Neural cell (in vitro differentiated cells): ENCODE results near the gene HYLS1. TPM values are rescaled to one million over a fixed set of nuclear protein-coding genes. Genes with fewer than 3 reads are reported as not detected.

Experiments
- H2AFZ ChIP-seq: fragments of 200-600, 300-800 bp; sonication (generic), shearing (Covaris generic); 2 replicates; pipeline ENCODE4 v1.6.0; 2014; ENCODE audit warnings: low read depth, mild to moderate bottlenecking, antibody characterized with exemption, low read length, moderate library complexity
- H3F3A ChIP-seq: fragments of 200-600 bp; shearing (Covaris generic); 2 replicates; pipeline ENCODE4 v1.6.1; 2016; ENCODE audit warnings: mild to moderate bottlenecking, moderate library complexity, mixed read lengths, antibody characterized with exemption, low read length; ENCODE audit not compliant: insufficient read depth, poor library complexity, severe bottlenecking
- H3K27ac ChIP-seq: fragments of 200-600, 300-800 bp; sonication (generic), shearing (Covaris generic); 2 replicates; pipeline ENCODE4 v1.5.1; 2014; ENCODE audit warnings: mild to moderate bottlenecking, low read length, moderate library complexity
- H3K27me3 ChIP-seq: fragments of 300-800, 200-600 bp; sonication (generic), shearing (Covaris generic); 2 replicates; pipeline ENCODE4 v1.6.0; 2014; ENCODE audit warnings: mild to moderate bottlenecking, low read depth, low read length, moderate library complexity; ENCODE audit not compliant: insufficient read depth
- H3K36me3 ChIP-seq: fragments of 300-800, 200-600 bp; sonication (generic), shearing (Covaris generic); 2 replicates; pipeline ENCODE4 v1.5.1; 2014; ENCODE audit warnings: mild to moderate bottlenecking, antibody characterized with exemption, low read length, moderate library complexity; ENCODE audit not compliant: insufficient read depth
- H3K4me2 ChIP-seq: fragments of 300-800, 200-600 bp; sonication (generic), shearing (Covaris generic); 2 replicates; pipeline ENCODE4 v1.6.0; 2014; ENCODE audit warnings: mild to moderate bottlenecking, low read length
- H3K4me3 ChIP-seq: fragments of 300-800, 200-600 bp; sonication (generic), shearing (Covaris generic); 2 replicates; pipeline ENCODE4 v1.5.1; 2014; ENCODE audit warnings: mild to moderate bottlenecking, low read length, moderate library complexity
- H3K79me2 ChIP-seq: fragments of 200-600 bp; shearing (Covaris generic); replicated peaks from 2 replicates; pipeline ENCODE4 v1.6.0; 2014; ENCODE audit warnings: mild to moderate bottlenecking, low read length, moderate library complexity; ENCODE audit not compliant: insufficient read depth
- H3K9ac ChIP-seq: fragments of 300-800, 200-600 bp; sonication (generic), shearing (Covaris generic); 2 replicates; pipeline ENCODE4 v1.6.1; 2016; ENCODE audit warnings: mild to moderate bottlenecking, low read length, mixed read lengths
- H3K9me2 ChIP-seq: fragments of 200-600 bp; shearing (Covaris generic); 2 replicates; pipeline ENCODE4 v1.6.1; 2016; ENCODE audit warnings: mild to moderate bottlenecking, low read length, mixed read lengths; ENCODE audit not compliant: insufficient read depth
- H3K9me3 ChIP-seq: fragments of 200-600, 300-800 bp; sonication (generic), shearing (Covaris generic); 2 replicates; pipeline ENCODE4 v1.6.1; 2016; ENCODE audit warnings: mild to moderate bottlenecking, mixed run types, low read length, moderate library complexity, mixed read lengths
- H4K20me1 ChIP-seq: fragments of 200-600 bp; shearing (Covaris generic); 2 replicates; pipeline ENCODE4 v1.6.1; 2016; ENCODE audit warnings: mild to moderate bottlenecking, mixed run types; ENCODE audit not compliant: insufficient read depth
- EP300 ChIP-seq: fragments of 450-650 bp; conservative IDR thresholded peaks from 2 replicates; pipeline ENCODE4 v1.6.1; 2014; ENCODE audit warnings: antibody characterized with exemption, mild to moderate bottlenecking, moderate library complexity; ENCODE audit not compliant: poor library complexity, severe bottlenecking
- EZH2 ChIP-seq: fragments of 200-600, 300-800 bp; shearing (Covaris generic), sonication (generic); IDR thresholded peaks from 2 replicates; pipeline ENCODE4 v1.6.1; 2014; ENCODE audit warnings: antibody characterized with exemption, low read length, borderline replicate concordance, mild to moderate bottlenecking; ENCODE audit not compliant: insufficient read depth, poor library complexity, severe bottlenecking
- MXI1 ChIP-seq: fragments of 450-650 bp; conservative IDR thresholded peaks from 2 replicates; pipeline ENCODE4 v1.6.1; 2014; ENCODE audit warnings: antibody characterized with exemption, mild to moderate bottlenecking; ENCODE audit not compliant: poor library complexity, severe bottlenecking
- POLR2AphosphoS5 ChIP-seq: IDR thresholded peaks from 2 replicates; pipeline ENCODE4 v1.6.1; 2012
- RAD21 ChIP-seq: fragments of 450-650 bp; conservative IDR thresholded peaks from 2 replicates; pipeline ENCODE4 v1.6.1; 2014; ENCODE audit warnings: antibody characterized with exemption, mild to moderate bottlenecking, moderate library complexity
- SMC3 ChIP-seq: fragments of 450-650 bp; conservative IDR thresholded peaks from 2 replicates; pipeline ENCODE4 v1.6.1; 2014; ENCODE audit warnings: antibody characterized with exemption, mild to moderate bottlenecking, moderate library complexity; ENCODE audit not compliant: poor library complexity
- TAF1 ChIP-seq: IDR thresholded peaks from 2 replicates; pipeline ENCODE4 v1.6.1; 2012; ENCODE audit warnings: low read depth
- polyA plus RNA-seq: library from polyadenylated mRNA; depleted of rRNA; stranded (reverse); fragments of >200 nt; gene quantifications from 2 replicates; pipeline ENCODE4 v1.2.3, GENCODE V29; 2014
- TF ChIP-seq, protein P1 (sequence below): IDR thresholded peaks from 2 replicates; pipeline ENCODE4 v1.6.1; 2012; ENCODE audit warnings: borderline replicate concordance
- TF ChIP-seq, protein P2 (sequence below): fragments of 450-650 bp; IDR thresholded peaks from 2 replicates; pipeline ENCODE4 v1.5.1; 2014; ENCODE audit warnings: antibody characterized with exemption, mild to moderate bottlenecking, moderate library complexity; ENCODE audit not compliant: poor library complexity, severe bottlenecking

HYLS1 gene
- polyA plus RNA-seq, 1 donor from 2014 or later: 6.0 TPM

DNA sequence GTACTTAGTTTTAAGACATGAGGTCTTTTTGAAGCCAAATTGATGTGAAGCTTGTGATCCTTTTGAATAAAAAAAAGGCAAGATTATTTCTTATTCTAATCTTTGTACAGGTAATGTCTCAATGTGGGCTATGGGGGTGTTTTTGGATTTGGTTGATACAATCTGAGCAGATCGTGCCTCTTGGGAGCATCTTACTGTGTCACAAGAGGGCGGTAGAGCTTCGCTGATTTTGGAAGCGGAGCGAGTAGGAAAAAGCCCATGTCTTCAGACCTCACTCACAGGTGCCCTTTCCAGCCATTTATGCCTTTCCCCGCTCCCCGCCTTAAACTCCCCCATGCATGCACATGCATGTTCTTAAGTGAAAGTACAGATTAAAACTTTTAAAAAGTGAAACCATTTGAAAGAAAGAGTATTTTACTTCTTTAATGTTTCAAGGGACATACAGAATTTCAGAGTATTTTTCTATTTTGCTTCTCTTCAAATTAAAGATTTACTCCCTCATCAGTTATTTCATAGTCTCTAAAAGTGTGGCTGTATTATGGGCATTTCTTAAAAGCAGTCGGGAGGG is 35.6 kb downstream of the HYLS1 start:
- no peaks in the 10 kb centered on the region for H3K79me2 ChIP-seq
- H3K9me2 ChIP-seq: no peaks in the 10 kb centered on the region
- TF ChIP-seq SMC3: peak; percentile 91
- TF ChIP-seq, protein P1, sequence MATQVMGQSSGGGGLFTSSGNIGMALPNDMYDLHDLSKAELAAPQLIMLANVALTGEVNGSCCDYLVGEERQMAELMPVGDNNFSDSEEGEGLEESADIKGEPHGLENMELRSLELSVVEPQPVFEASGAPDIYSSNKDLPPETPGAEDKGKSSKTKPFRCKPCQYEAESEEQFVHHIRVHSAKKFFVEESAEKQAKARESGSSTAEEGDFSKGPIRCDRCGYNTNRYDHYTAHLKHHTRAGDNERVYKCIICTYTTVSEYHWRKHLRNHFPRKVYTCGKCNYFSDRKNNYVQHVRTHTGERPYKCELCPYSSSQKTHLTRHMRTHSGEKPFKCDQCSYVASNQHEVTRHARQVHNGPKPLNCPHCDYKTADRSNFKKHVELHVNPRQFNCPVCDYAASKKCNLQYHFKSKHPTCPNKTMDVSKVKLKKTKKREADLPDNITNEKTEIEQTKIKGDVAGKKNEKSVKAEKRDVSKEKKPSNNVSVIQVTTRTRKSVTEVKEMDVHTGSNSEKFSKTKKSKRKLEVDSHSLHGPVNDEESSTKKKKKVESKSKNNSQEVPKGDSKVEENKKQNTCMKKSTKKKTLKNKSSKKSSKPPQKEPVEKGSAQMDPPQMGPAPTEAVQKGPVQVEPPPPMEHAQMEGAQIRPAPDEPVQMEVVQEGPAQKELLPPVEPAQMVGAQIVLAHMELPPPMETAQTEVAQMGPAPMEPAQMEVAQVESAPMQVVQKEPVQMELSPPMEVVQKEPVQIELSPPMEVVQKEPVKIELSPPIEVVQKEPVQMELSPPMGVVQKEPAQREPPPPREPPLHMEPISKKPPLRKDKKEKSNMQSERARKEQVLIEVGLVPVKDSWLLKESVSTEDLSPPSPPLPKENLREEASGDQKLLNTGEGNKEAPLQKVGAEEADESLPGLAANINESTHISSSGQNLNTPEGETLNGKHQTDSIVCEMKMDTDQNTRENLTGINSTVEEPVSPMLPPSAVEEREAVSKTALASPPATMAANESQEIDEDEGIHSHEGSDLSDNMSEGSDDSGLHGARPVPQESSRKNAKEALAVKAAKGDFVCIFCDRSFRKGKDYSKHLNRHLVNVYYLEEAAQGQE: no peak
- TF ChIP-seq RAD21: peak; percentile 88
- TF ChIP-seq MXI1: no peak
- TF ChIP-seq, protein P2, sequence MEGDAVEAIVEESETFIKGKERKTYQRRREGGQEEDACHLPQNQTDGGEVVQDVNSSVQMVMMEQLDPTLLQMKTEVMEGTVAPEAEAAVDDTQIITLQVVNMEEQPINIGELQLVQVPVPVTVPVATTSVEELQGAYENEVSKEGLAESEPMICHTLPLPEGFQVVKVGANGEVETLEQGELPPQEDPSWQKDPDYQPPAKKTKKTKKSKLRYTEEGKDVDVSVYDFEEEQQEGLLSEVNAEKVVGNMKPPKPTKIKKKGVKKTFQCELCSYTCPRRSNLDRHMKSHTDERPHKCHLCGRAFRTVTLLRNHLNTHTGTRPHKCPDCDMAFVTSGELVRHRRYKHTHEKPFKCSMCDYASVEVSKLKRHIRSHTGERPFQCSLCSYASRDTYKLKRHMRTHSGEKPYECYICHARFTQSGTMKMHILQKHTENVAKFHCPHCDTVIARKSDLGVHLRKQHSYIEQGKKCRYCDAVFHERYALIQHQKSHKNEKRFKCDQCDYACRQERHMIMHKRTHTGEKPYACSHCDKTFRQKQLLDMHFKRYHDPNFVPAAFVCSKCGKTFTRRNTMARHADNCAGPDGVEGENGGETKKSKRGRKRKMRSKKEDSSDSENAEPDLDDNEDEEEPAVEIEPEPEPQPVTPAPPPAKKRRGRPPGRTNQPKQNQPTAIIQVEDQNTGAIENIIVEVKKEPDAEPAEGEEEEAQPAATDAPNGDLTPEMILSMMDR: peak; percentile 85
- TF ChIP-seq POLR2AphosphoS5: no peak
- TF ChIP-seq EZH2: no peak
- TF ChIP-seq EP300: no peak
- no peak for TF ChIP-seq TAF1
- no peak overlapping the region for H3K9ac ChIP-seq
- no peaks in the 10 kb centered on the region for H3K9me3 ChIP-seq
- H3K36me3 ChIP-seq: no peaks in the 10 kb centered on the region
- H3K4me3 ChIP-seq: no peak overlapping the region
- H3K27me3 ChIP-seq: no peaks in the 10 kb centered on the region
- H4K20me1 ChIP-seq: no peaks in the 10 kb centered on the region
- no peak overlapping the region for H3K27ac ChIP-seq
- no peak overlapping the region for H2AFZ ChIP-seq
- no peak overlapping the region for H3K4me2 ChIP-seq
- no peaks in the 10 kb centered on the region for H3F3A ChIP-seq

DNA sequence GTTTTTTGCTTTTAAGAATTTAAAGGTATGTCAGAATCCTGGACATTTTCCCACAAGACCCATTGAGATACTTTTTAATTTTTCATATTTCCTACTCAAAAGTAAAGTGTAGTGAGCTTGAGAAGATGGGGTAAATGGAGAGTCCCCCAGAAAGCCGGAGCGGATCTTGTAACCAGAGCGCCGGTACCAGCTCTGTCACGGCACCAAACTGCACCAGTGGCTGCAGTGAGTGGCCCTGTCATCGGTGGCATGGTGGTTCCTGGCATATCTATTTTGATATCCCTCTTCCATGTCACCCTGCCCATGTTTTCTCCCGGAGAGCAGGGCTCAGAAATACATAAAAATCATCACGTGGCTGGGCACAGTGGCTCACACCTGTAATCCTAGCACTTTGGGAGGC is 36.2 kb downstream of the HYLS1 start:
- no peaks in the 10 kb centered on the region for H3K9me3 ChIP-seq
- H3K36me3 ChIP-seq: no peaks in the 10 kb centered on the region
- H3K27me3 ChIP-seq: no peaks in the 10 kb centered on the region
- H3F3A ChIP-seq: no peaks in the 10 kb centered on the region
- no peak overlapping the region for H3K27ac ChIP-seq
- H3K4me3 ChIP-seq: no peak overlapping the region
- H3K79me2 ChIP-seq: no peaks in the 10 kb centered on the region
- H4K20me1 ChIP-seq: no peaks in the 10 kb centered on the region
- H2AFZ ChIP-seq: no peak overlapping the region
- no peak overlapping the region for H3K4me2 ChIP-seq
- H3K9ac ChIP-seq: no peak overlapping the region
- TF ChIP-seq RAD21: no peak
- no peaks in the 10 kb centered on the region for H3K9me2 ChIP-seq
